ENCODE results near the gene PPTC7.

GRCh38 chr12:110613071-110613770, 30.1 kb upstream of the PPTC7 start:
- no peak for TF ChIP-seq ESRRG (CRISPR knock-in tag; IDR thresholded peaks at IDR 0.05)
- TF ChIP-seq TCF4 (CRISPR knock-in tag; IDR thresholded peaks at IDR 0.05; ENCODE audit: borderline replicate concordance) = no peak
- no peak for TF ChIP-seq ZC3H10 (CRISPR knock-in tag; IDR thresholded peaks at IDR 0.05)
- TF ChIP-seq ZFP3 (CRISPR knock-in tag; IDR thresholded peaks at IDR 0.05) = no peak
- TF ChIP-seq ISL1 (CRISPR knock-in tag; IDR thresholded peaks at IDR 0.05) = no peak
- TF ChIP-seq OSR1 (CRISPR knock-in tag; IDR thresholded peaks at IDR 0.05) = no peak
- TF ChIP-seq TSHZ2 (CRISPR knock-in tag; IDR thresholded peaks at IDR 0.05) = no peak
- no peak for TF ChIP-seq ZNF8 (CRISPR knock-in tag; IDR thresholded peaks at IDR 0.05)
- TF ChIP-seq ZNF565 (CRISPR knock-in tag; conservative IDR thresholded peaks at IDR 0.05; ENCODE audit: low read depth) = no peak
- TF ChIP-seq ZNF70 (CRISPR knock-in tag; IDR thresholded peaks at IDR 0.05) = no peak

Data from SK-N-SH treated with all-trans-retinoic acid at 6 μM for 48 hours (cell line).